AG09309 (cell line): ENCODE measurements around the gene ADGRB3.

Experiments
- DNase-seq: peaks from one replicate; pipeline ENCODE4 v3.0.0-alpha.2; 2010; ENCODE audit warnings: low read depth
- H3K4me3 ChIP-seq: 2 replicates; pipeline ENCODE4 v1.5.1; 2011; ENCODE audit warnings: mild to moderate bottlenecking, low read depth, low read length, moderate library complexity; ENCODE audit not compliant: control insufficient read depth
- TF ChIP-seq, protein P1 (sequence below): IDR thresholded peaks from 2 replicates; pipeline ENCODE4 v1.5.1; 2011; ENCODE audit warnings: mild to moderate bottlenecking, low read depth, low read length, inconsistent platforms; ENCODE audit not compliant: insufficient read depth, control insufficient read depth; ENCODE audit errors: missing control alignments

ADGRB3 gene

DNA sequence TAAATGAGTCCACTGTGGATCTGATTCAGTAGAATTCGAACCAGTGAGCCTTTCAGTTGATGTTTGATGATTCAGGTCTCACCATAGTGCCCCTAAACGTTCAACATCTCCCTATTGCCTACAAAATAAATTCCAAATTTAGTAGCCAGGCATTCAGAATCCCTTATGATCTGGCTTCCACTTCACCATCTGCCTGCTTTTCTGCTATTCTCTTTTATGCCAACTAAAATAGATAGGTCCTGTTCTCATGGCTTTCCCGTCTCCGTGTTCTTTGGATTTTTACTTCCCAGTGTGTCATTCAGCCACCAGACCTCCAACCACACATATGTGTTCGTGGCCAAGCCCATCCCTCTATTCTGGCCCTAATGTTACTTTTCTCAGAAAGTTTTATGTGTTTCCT is 751.3 kb downstream of the ADGRB3 start:
- no peak for DNase-seq
- TF ChIP-seq, protein P1, sequence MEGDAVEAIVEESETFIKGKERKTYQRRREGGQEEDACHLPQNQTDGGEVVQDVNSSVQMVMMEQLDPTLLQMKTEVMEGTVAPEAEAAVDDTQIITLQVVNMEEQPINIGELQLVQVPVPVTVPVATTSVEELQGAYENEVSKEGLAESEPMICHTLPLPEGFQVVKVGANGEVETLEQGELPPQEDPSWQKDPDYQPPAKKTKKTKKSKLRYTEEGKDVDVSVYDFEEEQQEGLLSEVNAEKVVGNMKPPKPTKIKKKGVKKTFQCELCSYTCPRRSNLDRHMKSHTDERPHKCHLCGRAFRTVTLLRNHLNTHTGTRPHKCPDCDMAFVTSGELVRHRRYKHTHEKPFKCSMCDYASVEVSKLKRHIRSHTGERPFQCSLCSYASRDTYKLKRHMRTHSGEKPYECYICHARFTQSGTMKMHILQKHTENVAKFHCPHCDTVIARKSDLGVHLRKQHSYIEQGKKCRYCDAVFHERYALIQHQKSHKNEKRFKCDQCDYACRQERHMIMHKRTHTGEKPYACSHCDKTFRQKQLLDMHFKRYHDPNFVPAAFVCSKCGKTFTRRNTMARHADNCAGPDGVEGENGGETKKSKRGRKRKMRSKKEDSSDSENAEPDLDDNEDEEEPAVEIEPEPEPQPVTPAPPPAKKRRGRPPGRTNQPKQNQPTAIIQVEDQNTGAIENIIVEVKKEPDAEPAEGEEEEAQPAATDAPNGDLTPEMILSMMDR, result no peak
- no peak overlapping the region for H3K4me3 ChIP-seq

DNA sequence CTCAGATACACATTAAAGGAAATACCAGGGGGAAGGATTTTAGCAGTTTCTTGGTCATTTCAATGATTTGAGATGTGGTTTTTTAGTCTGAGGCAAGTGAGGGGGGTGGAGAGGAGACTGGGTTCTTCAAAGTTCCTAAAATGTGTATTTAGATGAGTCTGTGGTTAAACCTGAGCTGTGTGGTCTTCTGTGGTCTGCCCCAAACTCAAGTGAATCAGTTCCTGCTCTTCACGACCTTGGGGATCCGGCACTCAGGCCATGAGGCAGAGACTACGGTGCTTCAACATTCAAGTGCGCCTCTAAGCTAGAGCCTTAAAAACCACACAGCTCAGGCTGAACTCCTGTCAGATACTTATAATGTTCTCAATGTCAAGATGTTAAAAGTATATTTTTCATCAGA is 755.0 kb downstream of the ADGRB3 start:
- no peak overlapping the region for H3K4me3 ChIP-seq
- TF ChIP-seq, protein P1, result no peak
- no peak for DNase-seq

DNA sequence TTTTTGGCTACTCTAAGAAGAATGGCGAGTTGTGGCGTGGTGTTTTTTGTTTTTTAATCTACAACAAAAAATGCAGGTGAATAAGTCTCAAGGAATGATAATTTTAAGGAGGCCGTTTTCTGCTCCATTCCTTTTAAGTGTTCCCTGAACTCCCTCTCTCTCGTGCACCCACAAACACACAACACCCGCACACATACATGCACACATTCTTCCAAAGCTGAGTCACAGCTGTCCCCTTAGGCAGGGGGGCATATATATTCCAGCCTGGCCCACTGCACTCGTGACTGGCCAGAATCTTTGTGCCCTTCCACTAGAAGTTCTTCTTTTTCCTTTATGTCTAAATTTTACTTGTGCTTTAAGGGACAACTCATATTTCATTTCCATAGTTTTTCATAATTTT is 756.0 kb downstream of the ADGRB3 start:
- H3K4me3 ChIP-seq, result no peak overlapping the region
- TF ChIP-seq, protein P1, result no peak
- DNase-seq, result no peak

DNA sequence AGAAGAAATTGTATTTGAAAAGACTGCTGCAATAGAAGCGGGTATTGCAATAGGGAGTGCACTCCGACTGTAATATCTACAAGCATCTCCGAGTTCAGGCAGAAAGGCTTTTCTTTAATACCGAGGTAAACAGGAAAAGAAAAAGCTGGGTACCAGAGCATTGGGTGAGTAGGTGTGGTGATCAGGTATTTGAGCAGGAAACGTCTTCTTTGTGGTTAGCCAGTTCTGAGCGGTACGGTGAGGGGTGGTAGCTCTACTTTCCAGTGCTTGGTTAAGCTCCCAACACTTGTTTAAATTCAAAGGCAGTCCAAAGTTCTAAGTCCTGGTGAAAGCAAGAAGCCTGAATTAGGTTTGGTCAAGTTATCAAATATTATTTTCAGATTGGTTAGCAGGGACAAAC is 757.7 kb downstream of the ADGRB3 start:
- TF ChIP-seq, protein P1, result no peak
- H3K4me3 ChIP-seq, result no peak overlapping the region
- no peak for DNase-seq

DNA sequence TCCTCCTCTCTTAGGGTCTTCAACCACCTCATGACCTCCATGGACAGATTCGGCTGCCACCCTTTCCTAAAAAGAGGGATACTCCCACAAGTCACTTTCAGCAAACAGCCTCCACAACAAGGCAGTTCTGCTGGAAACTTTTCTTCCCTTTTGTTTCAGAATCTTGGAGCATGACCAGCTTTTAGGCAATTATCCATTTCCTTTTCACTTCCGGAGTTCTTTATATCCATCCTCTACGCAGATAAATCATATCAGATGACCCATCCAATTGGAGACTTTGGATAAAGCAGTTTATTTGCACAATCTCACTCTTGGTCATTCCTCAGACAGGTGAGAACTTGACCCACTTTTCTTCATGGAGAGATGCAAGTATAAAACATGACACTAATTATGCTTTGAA is 763.2 kb downstream of the ADGRB3 start:
- DNase-seq, result no peak
- H3K4me3 ChIP-seq, result no peak overlapping the region
- TF ChIP-seq, protein P1, result no peak

DNA sequence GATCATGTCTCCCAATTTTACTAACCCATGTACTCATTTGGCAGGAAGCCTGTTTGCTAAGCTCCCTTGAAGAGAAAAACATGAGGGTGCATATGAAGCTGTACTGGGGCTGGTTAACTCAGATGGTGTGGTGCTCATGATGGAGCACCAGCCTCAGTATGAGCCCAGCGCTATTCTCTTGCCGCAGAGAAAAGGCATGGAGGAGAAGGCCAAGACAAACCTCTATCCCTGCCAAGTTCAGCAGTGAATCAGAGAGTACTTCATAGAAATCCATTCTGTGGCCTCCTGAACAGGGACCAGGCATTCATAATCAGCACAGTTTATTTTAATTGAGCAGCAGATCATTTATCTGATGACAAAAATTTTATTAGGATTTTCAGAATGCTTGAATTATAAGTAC is 763.6 kb downstream of the ADGRB3 start:
- H3K4me3 ChIP-seq, result no peak overlapping the region
- DNase-seq, result no peak
- TF ChIP-seq, protein P1, result no peak

DNA sequence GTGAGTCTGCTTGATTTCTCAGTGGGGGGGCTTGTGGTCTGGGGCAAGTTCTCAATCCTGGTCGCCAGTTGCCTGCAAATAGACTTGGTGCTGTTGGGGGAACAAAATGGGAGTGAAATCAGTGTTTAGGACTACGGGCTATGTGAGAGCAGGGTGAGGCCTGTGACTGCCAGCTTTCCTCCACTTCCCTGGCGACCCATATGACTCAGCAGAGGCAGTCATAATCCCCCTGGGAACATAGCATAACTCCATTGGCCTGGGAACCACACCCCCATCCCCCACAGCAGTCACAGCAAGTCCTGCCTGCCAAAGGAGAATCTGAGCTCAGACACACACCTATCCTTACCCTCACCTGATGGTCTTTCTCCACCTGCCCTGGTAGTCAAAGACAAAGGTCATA is 773.8 kb downstream of the ADGRB3 start:
- TF ChIP-seq, protein P1, result no peak
- no peak for DNase-seq
- no peak overlapping the region for H3K4me3 ChIP-seq
